Motor neuron (in vitro differentiated cells): ENCODE data around the gene PTPRE. TPM values are rescaled to one million over a fixed set of nuclear protein-coding genes. Genes with fewer than 3 reads are reported as not detected.

ENCODE experiments used
- ATAC-seq, 8 experiments: fragments of 200-7000 bp; cut with Tn5 transposase; replicated peaks in 6 of 8; 2 replicates each; pipeline ENCODE4 v1.8.0; 2021; ENCODE audit warnings: mild to moderate bottlenecking in 8 of 8, moderate library complexity in 8 of 8
- H3K27ac ChIP-seq, 2 donors: fragments of 250-450 bp; sonication (Bioruptor Pico); 2 replicates each; pipeline ENCODE4 v1.9.0; 2021; ENCODE audit warnings: antibody characterized with exemption in 2 of 2, mild to moderate bottlenecking in 2 of 2, moderate library complexity in 1 of 2
- H3K4me1 ChIP-seq, 2 donors: fragments of 250-450 bp; sonication (Bioruptor Pico); replicated peaks in 1 of 2; 2 replicates each; pipeline ENCODE4 v1.6.1; 2021; ENCODE audit warnings: antibody characterized with exemption in 2 of 2, mild to moderate bottlenecking in 2 of 2, moderate library complexity in 1 of 2
- H3K4me3 ChIP-seq, 5 donors: fragments of 250-450 bp; sonication (Bioruptor Pico); 2 replicates each; pipeline ENCODE4 v1.9.0; 2021; ENCODE audit warnings: antibody characterized with exemption in 5 of 5, mild to moderate bottlenecking in 5 of 5, moderate library complexity in 4 of 5
- WGBS, 10 experiments: fragments of 450-650 bp; shearing (Covaris generic); methylation state at CpG; one replicate each; pipeline ENCODE4 v1.0.0; 2022; 5-methylcytosine and 5-hydroxymethylcytosine counted together
- in situ Hi-C, 9 experiments: fragments of 400-800 bp; cut with MboI; loops; one replicate each; pipeline ENCODE4 v1.15.0; 2021; ENCODE audit warnings: low sequenced_read_pairs in 9 of 9, low pct_unique_long_range_greater_than_20kb in 2 of 9; ENCODE audit not compliant: unreplicated experiment in 9 of 9
- total RNA-seq, 8 experiments: library from RNA; unstranded; fragments of 300-600 nt; gene quantifications; 2 replicates each; pipeline versions ENCODE4 v1.2.3 to v1.2.4, GENCODE V29; 2022

The PTPRE gene
- total RNA-seq, 8 experiments from 2014 or later, result 0.09 to 17.6 (median 3.9) TPM

DNA sequence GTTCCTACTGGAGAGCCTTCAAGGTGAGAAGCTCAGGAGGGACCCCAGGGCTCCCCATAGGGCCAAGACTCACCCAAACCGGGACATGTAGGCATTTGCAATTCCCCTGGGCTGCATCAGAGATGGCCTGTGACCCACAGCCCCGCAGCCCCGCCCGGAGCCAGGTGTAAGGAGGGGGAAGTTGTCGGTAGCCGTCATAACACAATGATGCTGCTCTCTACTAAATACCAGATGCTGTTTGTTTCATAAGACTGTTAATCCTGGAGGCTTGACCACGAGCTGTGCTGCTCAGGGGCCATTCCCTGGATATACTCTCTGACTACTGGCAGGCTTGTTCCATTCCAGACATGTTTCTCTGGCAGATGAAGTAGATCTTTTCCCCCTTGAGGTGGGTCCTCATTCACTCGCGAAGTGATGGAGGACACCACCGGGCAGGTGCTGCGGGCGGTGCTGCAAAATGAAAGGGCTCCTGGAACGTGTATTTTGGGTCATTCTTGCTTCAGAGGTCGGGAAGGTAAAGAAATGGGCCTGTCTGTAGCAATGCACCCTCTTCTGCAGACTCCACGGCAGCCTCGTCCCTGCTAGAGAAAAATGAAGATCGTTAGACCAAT is 158.2 kb downstream of the PTPRE start:
- Histone ChIP-seq H3K4me1 (peaks cover 0 to 7% of the 10 kb centered on the region in 2 donors), H3K27ac (no peak overlapping the region), H3K4me3 (no peak overlapping the region)
- peak in 2 of 8 experiments; percentile 51 to 76 for ATAC-seq
- WGBS, 10 experiments, result 10 to 100% (median 69%) methylated on average over 1 to 8 of the region's 17 CpGs; no CpG with 5 or more reads in 3 of the 10 experiments
- in situ Hi-C loops, result loop anchor here in 3 of 9 experiments (25.0 kb wide), 1 partner anchor 353 kb away; no protein-coding TSS in a partner anchor

GRCh38 chr10:128065881-128066534 is 159.1 kb downstream of the PTPRE start:
- in situ Hi-C loops, result loop anchor here in 3 of 9 experiments (25.0 kb wide), 1 partner anchor 354 kb away; no protein-coding TSS in a partner anchor

DNA sequence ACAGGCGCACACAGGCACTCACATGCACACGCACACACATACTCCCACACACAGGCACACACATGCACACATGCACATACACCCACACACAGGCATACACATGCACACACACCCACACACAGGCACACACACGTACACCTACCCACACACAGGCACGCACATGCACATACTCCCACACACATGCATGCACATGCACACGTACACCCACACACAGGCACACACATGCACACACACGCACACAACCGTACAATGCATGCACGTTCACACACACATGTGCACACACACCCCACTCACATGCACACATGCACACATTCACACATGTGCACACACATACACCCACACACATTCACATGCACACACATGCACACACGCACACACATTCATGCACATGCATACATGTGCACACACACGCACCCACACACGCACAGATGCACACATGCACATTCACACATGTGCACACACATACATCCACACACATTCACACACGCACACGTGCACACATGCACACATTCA is 160.0 kb downstream of the PTPRE start:
- Histone ChIP-seq H3K27ac (no peak overlapping the region), H3K4me1 (peaks cover 0 to 7% of the 10 kb centered on the region in 2 donors), H3K4me3 (no peak overlapping the region)
- in situ Hi-C loops, result loop anchor here in 3 of 9 experiments (25.0 kb wide), 1 partner anchor 355 kb away; no protein-coding TSS in a partner anchor
- 40 to 100% (median 83%) methylated on average over 1 to 9 of the region's 13 CpGs; no CpG with 5 or more reads in 3 of the 10 experiments for WGBS, 10 experiments
- ATAC-seq, result no peak

More at GRCh38 chr10:128065881-128066534, 159.1 kb downstream of the PTPRE start:
- H3K4me1 ChIP-seq, result peaks cover 0 to 7% of the 10 kb centered on the region in 2 donors
- no peak overlapping the region for H3K27ac ChIP-seq
- H3K4me3 ChIP-seq, result no peak overlapping the region
- 70 to 100% (median 90%) methylated on average over 2 to 9 of the region's 13 CpGs; no CpG with 5 or more reads in 2 of the 10 experiments for WGBS, 10 experiments
- no peak for ATAC-seq

DNA sequence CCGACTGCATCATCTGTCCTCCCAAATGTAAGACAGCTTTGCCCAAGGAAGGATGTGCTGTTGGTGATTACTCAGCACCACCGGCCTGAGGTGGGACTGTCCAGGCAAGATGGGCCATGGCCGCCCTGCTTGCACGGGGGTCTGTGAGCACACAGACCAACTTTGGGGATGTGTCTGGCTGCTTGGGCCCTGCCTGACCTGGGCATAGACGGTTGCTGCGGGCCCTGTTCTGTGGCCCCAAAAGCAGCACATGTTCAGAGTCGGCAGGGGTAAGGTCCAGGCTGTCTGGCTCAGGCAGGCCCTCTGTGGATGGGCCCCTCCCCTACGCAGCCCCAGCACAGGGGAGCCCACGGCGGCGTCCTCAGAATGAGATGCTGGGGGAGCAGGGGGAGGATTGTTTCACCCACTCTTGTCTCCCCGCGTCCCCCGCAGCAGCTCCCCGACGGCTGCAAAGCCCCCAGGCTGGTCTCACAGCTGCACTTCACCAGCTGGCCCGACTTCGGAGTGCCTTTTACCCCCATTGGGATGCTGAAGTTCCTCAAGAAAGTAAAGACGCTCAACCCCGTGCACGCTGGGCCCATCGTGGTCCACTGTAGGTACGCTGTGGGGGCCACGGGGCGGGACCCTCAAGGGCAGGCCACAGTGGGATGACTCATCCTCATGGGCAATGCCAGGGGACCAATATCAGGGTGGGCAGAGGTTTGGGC is 160.9 kb downstream of the PTPRE start:
- Histone ChIP-seq H3K27ac (no peak overlapping the region), H3K4me3 (no peak overlapping the region), H3K4me1 (no peaks in the 10 kb centered on the region)
- 95 to 100% methylated on average over 2 to 3 of the region's 25 CpGs; no CpG with 5 or more reads in 8 of the 10 experiments for WGBS, 10 experiments
- in situ Hi-C loops, result loop anchor here in 3 of 9 experiments (25.0 kb wide), 1 partner anchor 356 kb away; no protein-coding TSS in a partner anchor
- no peak for ATAC-seq

DNA sequence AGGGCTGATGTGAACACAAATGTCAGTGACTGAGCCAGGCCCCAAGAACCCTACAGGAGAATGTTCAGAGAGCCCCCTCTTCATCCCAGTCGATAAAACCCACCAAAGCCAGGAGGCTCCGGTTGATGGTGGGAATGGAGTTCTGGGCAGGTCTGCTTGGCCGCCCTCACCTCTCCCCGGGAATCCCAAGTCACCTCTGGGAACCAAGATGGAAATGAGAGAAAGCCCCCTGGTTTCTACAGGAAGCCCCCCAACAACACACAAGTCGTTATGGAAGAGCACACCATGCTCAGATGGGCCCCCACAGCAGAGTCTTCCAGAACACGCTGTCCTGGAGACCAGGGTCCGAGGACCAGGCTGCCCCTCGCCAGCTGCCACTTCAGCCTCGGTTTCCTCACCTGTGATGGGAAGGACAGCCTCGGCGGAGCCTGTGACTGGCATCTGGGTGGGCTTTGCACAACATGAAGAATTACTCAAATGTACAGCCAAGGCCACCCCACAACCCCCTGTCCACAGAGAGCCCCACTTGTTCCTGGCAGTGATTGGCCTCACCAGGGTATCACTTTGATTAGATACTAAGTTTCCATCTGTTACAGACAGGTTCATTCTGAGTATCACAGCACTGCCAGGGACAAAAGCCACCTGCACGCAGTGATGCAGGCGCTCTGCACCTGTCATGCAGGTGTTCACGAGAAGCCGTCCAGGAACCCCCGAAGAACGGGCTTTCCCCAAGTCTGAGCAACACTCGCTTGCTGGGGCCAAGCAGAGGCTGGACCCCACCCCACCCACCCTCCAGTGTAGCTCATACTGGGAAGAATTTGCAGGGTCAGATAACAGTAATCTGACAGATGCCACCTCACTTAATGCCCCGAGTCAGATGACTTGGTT is 161.7 kb downstream of the PTPRE start:
- H3K27ac ChIP-seq, result no peak overlapping the region
- ATAC-seq, result peak in 1 of 8 experiments; percentile 8
- H3K4me1 ChIP-seq, result no peaks in the 10 kb centered on the region
- WGBS, 10 experiments, result 93 to 100% (median 94%) methylated on average over 1 to 5 of the region's 19 CpGs; no CpG with 5 or more reads in 6 of the 10 experiments
- in situ Hi-C loops, result loop anchor here in 3 of 9 experiments (25.0 kb wide), 1 partner anchor 356 kb away; no protein-coding TSS in a partner anchor
- H3K4me3 ChIP-seq, result no peak overlapping the region

GRCh38 chr10:128069351-128070051 is 162.6 kb downstream of the PTPRE start:
- peak; percentile 42 to 90 (median 80) for ATAC-seq
- Histone ChIP-seq H3K4me1 (no peaks in the 10 kb centered on the region), H3K4me3 (no peak overlapping the region), H3K27ac (no peak overlapping the region)
- in situ Hi-C loops, result loop anchor here in 4 of 9 experiments (10.0 to 25.0 kb wide), 3 partner anchors 75 to 357 kb away; partner anchors contain the start of gene PTPRE (in 1 of the 4)
- WGBS, 10 experiments, result 26 to 97% (median 37%) methylated on average over 3 to 19 of the region's 28 CpGs; no CpG with 5 or more reads in 3 of the 10 experiments

DNA sequence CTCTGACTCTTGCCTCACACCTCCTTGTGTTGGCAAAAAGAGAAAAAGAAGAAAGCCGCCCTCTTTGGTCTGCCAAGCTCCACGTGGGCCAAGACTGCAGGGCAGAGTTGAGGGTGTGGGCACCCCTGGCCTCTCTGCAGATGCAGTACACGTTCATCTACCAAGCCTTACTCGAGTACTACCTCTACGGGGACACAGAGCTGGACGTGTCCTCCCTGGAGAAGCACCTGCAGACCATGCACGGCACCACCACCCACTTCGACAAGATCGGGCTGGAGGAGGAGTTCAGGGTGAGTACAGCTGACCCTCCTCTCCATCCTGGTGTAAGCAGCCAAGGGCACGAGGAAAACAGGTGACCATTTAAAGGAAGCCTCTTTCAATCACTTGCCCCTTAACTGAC is 163.3 kb downstream of the PTPRE start:
- no peak for ATAC-seq
- Histone ChIP-seq H3K4me3 (no peak overlapping the region), H3K4me1 (no peaks in the 10 kb centered on the region), H3K27ac (no peak overlapping the region)
- 40 to 100% (median 74%) methylated on average over 1 to 6 of the region's 10 CpGs; no CpG with 5 or more reads in 3 of the 10 experiments for WGBS, 10 experiments
- in situ Hi-C loops, result loop anchor here in 4 of 9 experiments (10.0 to 25.0 kb wide), 3 partner anchors 75 to 358 kb away; partner anchors contain the start of gene PTPRE (in 1 of the 4)

DNA sequence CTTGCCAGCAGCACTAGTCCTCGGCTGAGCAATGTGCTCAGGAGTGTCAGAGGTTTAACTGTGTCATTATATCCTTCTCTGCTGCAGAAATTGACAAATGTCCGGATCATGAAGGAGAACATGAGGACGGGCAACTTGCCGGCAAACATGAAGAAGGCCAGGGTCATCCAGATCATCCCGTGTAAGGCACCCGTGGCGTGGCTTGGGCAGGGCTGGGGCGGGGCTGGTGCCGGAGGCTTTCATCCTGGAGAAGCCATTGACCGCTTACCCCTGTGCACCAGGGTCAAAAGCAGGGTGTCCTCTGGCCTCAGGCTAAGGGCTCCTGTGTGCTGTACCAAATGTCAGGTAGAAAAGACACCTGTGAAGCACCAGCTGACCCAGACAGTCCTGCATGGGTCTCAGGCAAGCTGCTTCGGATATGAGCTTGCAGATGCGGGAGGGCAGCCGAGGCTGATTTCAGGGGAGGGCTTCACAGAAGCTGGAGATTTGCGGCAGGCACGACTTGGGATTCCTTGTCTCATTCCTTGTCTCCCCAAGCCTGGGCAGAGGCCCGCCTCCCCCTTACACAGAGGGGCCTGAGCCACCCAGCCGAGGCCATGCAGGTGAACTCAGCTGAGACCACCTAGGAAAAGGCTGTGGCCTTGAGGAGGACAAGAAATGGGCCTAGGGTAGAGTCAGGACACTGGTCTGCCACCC is 164.0 kb downstream of the PTPRE start:
- no peak overlapping the region for H3K27ac ChIP-seq
- in situ Hi-C loops, result loop anchor here in 4 of 9 experiments (10.0 to 25.0 kb wide), 3 partner anchors 74 to 359 kb away; partner anchors contain the start of gene PTPRE (in 1 of the 4)

DNA sequence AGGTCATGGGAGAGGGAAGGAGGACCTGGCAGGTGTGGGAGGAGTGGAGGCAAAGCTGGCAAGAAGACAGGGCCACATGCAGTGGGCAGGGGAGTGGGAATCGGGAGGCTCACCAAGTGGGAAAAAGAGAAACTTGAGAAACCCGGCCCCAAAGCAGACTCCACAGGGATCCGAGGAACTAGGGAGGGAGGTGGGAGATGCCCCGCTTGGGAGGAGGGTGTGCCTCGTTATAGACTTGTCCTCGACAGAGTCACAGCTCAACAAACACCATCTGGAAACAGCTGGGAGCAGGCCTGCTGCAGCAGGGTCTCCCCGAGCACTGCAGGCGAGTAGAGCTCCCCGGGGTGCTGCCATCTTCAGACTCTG is 164.5 kb downstream of the PTPRE start:
- 10 to 100% (median 65%) methylated on average over 1 to 6 of the region's 9 CpGs; no CpG with 5 or more reads in 3 of the 10 experiments for WGBS, 10 experiments
- Histone ChIP-seq H3K4me3 (no peak overlapping the region), H3K4me1 (no peaks in the 10 kb centered on the region), H3K27ac (no peak overlapping the region)
- no peak for ATAC-seq
- in situ Hi-C loops, result loop anchor here in 4 of 9 experiments (10.0 to 25.0 kb wide), 3 partner anchors 73 to 359 kb away; partner anchors contain the start of gene PTPRE (in 1 of the 4)

More for the DNA sequence above, 164.0 kb downstream of the PTPRE start:
- 61 to 88% (median 76%) methylated on average over 1 to 14 of the region's 17 CpGs; no CpG with 5 or more reads in 4 of the 10 experiments for whole genome bisulfite sequencing, 10 experiments
- H3K4me1 ChIP-seq, result no peaks in the 10 kb centered on the region
- H3K4me3 ChIP-seq, result no peak overlapping the region
- ATAC-seq, result no peak

- in situ Hi-C loops, result loop anchor here in 4 of 9 experiments (10.0 to 25.0 kb wide), 3 partner anchors 73 to 360 kb away; partner anchors contain the start of gene PTPRE (in 1 of the 4)
- Histone ChIP-seq H3K27ac (no peak overlapping the region), H3K4me3 (no peak overlapping the region), H3K4me1 (no peaks in the 10 kb centered on the region)
- no peak for ATAC-seq
- WGBS, 10 experiments, result 27 to 100% (median 65%) methylated on average over 2 to 5 of the region's 6 CpGs; no CpG with 5 or more reads in 1 of the 10 experiments
Measured at GRCh38 chr10:128072046-128072445, 165.1 kb downstream of the PTPRE start.
